ENCODE data around the gene IL20RA. TPM values are rescaled to one million over a fixed set of nuclear protein-coding genes. Genes with fewer than 3 reads are reported as not detected.

The IL20RA gene
- total and polyA plus RNA-seq, 4 donors: 0.39 TPM; not detected in 3

DNA sequence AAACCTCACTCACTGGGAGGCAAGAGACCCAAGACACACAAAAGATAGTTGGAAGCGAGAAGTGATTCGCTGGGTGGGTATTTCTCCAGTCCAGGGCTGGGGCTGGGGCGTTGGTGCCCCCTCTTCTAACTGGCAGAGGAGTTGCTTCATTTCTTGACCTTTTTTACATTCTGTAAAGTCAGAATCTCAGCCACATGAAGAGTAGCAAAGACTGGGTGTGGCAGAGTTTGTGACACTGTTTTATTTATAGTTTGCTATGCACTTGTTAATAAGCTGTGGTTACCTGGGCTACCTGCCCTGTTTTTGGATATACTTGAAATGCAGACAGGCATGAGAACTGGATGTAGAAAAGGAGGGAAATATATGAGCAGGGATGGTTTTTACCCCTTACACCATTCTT, 42.3 kb downstream of the IL20RA start:
- no peaks in the 10 kb centered on the region for H3K27me3 ChIP-seq (ENCODE audit: control insufficient read depth in 1 of 2, insufficient read depth in 2 of 2, low read length in 1 of 2)
- H3K36me3 ChIP-seq (ENCODE audit: control insufficient read depth in 1 of 2, insufficient read depth in 2 of 2, low read length in 1 of 2): no peaks in the 10 kb centered on the region
- no peak for ATAC-seq (ENCODE audit: low FRiP score)
- H3K27ac ChIP-seq (ENCODE audit: low read depth in 1 of 2, low read length in 2 of 2): no peak overlapping the region
- intact Hi-C loops (cut with DNase I): no loop called here
- 75 to 76% methylated on average over 3 of the region's 3 CpGs for WGBS, 2 donors
- no peak for DNase-seq
- no peaks in the 10 kb centered on the region for H3K9me3 ChIP-seq (ENCODE audit: control insufficient read depth, low read length)
- H3K4me3 ChIP-seq (ENCODE audit: low read length in 2 of 2): no peak overlapping the region
- H3K4me1 ChIP-seq (ENCODE audit: control insufficient read depth in 1 of 2, insufficient read depth in 2 of 2, low read length in 2 of 2): no peaks in the 10 kb centered on the region

DNA sequence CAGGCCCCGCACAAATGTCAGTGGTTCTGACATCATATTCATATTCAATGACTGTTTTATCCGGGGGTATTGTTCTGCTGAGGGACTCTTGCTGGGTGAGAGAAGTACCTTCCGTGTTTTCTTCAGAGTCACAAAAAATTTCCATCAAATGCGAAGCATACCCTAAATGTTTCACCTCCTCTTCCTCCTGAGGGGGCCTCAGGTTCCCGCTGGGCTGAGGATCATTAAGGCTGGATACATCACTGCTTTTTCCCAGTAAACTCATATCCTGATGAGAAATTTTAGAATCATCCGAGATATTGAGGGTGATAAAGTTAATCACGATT, 42.8 kb downstream of the IL20RA start:
- intact Hi-C loops (cut with DNase I): no loop called here
- ATAC-seq (ENCODE audit: low FRiP score): no peak

DNA sequence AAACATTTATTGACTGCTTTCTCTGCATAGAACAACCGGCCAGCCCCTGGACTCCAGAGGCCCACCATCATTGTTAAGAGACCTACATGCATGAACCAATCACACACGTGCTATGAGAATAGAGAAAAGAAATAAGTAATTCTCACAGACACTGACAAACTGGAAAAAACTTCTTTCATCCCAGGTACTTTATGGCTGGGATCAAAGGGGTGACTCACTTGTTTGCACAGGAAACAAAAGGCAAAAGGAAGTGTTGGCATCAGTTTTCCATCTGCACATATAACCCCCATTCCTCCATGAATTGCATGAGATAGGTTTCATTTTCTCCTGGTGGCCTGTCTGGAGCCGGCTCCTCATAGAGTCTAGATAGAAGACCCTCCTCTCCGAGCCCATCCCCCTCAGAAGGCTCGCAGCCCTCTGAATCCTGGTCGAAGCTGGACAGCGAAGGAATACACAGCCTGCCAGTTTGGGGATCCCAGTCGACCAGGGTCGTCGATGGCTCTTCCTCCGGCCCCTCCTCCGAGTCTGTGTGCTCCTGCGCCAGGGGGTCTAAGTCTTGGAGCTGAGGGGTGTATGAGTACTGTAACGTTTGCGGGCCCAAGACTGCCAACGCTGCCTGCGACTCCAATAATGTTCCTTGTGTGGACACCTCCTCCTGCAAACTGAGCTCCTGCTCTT, 43.3 kb downstream of the IL20RA start:
- WGBS, 2 donors: 31 to 37% methylated on average over 17 of the region's 17 CpGs
- no peak for ATAC-seq (ENCODE audit: low FRiP score)
- no peak overlapping the region for H3K27ac ChIP-seq (ENCODE audit: low read depth in 1 of 2, low read length in 2 of 2)
- intact Hi-C loops (cut with DNase I): no loop called here
- DNase-seq: no peak
- no peaks in the 10 kb centered on the region for H3K36me3 ChIP-seq (ENCODE audit: control insufficient read depth in 1 of 2, insufficient read depth in 2 of 2, low read length in 1 of 2)
- H3K4me1 ChIP-seq (ENCODE audit: control insufficient read depth in 1 of 2, insufficient read depth in 2 of 2, low read length in 2 of 2): no peaks in the 10 kb centered on the region
- peaks cover 1% of the 10 kb centered on the region for H3K9me3 ChIP-seq (ENCODE audit: control insufficient read depth, low read length)
- no peaks in the 10 kb centered on the region for H3K27me3 ChIP-seq (ENCODE audit: control insufficient read depth in 1 of 2, insufficient read depth in 2 of 2, low read length in 1 of 2)
- H3K4me3 ChIP-seq (ENCODE audit: low read length in 2 of 2): no peak overlapping the region

More for the DNA sequence above, 42.8 kb downstream of the IL20RA start:
- no peak for DNase-seq
- Histone ChIP-seq H3K9me3 (ENCODE audit: control insufficient read depth, low read length) (peaks cover 1% of the 10 kb centered on the region), H3K27me3 (ENCODE audit: control insufficient read depth in 1 of 2, insufficient read depth in 2 of 2, low read length in 1 of 2) (no peaks in the 10 kb centered on the region), H3K4me3 (ENCODE audit: low read length in 2 of 2) (no peak overlapping the region), H3K36me3 (ENCODE audit: control insufficient read depth in 1 of 2, insufficient read depth in 2 of 2, low read length in 1 of 2) (no peaks in the 10 kb centered on the region), H3K4me1 (ENCODE audit: control insufficient read depth in 1 of 2, insufficient read depth in 2 of 2, low read length in 2 of 2) (no peaks in the 10 kb centered on the region), H3K27ac (ENCODE audit: low read depth in 1 of 2, low read length in 2 of 2) (no peak overlapping the region)
- 44 to 46% methylated on average over 7 of the region's 7 CpGs for WGBS, 2 donors

DNA sequence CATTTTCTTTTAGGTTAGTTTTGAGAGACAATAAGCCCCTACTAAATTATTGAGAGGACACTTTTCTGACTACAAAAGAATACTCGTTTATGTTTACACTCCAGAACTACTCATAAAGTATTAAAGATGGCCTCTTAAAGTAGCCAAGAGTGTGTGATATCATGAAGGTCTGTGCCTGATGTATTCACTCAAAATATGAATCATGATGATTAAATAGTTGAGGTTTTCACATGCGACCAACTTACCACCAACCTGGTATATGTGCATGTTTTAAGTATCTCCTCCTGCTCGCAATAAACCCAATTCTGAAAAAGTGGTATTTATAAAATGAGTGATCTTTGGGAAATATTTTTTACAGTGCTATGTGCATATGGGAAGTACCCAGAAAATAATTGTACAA, 43.9 kb downstream of the IL20RA start:
- ATAC-seq (ENCODE audit: low FRiP score): no peak
- Histone ChIP-seq H3K36me3 (ENCODE audit: control insufficient read depth in 1 of 2, insufficient read depth in 2 of 2, low read length in 1 of 2) (no peaks in the 10 kb centered on the region), H3K4me3 (ENCODE audit: low read length in 2 of 2) (no peak overlapping the region), H3K4me1 (ENCODE audit: control insufficient read depth in 1 of 2, insufficient read depth in 2 of 2, low read length in 2 of 2) (no peaks in the 10 kb centered on the region), H3K27ac (ENCODE audit: low read depth in 1 of 2, low read length in 2 of 2) (no peak overlapping the region), H3K27me3 (ENCODE audit: control insufficient read depth in 1 of 2, insufficient read depth in 2 of 2, low read length in 1 of 2) (no peaks in the 10 kb centered on the region), H3K9me3 (ENCODE audit: control insufficient read depth, low read length) (peaks cover 1% of the 10 kb centered on the region)
- WGBS, 2 donors: 58 to 60% methylated on average over 3 of the region's 3 CpGs
- DNase-seq: no peak
- intact Hi-C loops (cut with DNase I): no loop called here

DNA sequence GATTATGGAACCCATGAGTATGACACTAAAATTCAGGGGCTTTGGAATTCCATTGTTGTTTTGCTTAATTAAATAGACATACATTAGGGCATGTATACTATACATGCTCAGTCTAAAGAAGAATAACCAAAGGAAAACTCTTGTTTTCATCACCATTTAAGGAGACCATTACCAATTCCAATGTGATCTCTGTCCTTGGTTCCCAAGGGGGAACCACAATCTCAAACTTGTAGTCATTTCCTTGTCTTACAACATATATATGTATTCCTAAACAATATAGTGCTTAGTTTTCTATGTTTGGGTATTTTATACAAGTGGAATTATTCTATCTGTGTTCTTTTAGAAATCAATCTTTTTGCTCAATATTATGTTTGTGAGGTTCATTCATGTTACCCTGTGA, 49.2 kb downstream of the IL20RA start:
- ATAC-seq (ENCODE audit: low FRiP score) (no peak), DNase-seq (no peak)
- no peak overlapping the region for H3K27ac ChIP-seq (ENCODE audit: low read depth in 1 of 2, low read length in 2 of 2)
- no peaks in the 10 kb centered on the region for H3K36me3 ChIP-seq (ENCODE audit: control insufficient read depth in 1 of 2, insufficient read depth in 2 of 2, low read length in 1 of 2)
- H3K27me3 ChIP-seq (ENCODE audit: control insufficient read depth in 1 of 2, insufficient read depth in 2 of 2, low read length in 1 of 2): peaks cover 0 to 1% of the 10 kb centered on the region in 2 donors
- H3K9me3 ChIP-seq (ENCODE audit: control insufficient read depth, low read length): peaks cover 1% of the 10 kb centered on the region
- H3K4me3 ChIP-seq (ENCODE audit: low read length in 2 of 2): no peak overlapping the region
- H3K4me1 ChIP-seq (ENCODE audit: control insufficient read depth in 1 of 2, insufficient read depth in 2 of 2, low read length in 2 of 2): no peaks in the 10 kb centered on the region
- intact Hi-C loops (cut with DNase I): no loop called here

DNA sequence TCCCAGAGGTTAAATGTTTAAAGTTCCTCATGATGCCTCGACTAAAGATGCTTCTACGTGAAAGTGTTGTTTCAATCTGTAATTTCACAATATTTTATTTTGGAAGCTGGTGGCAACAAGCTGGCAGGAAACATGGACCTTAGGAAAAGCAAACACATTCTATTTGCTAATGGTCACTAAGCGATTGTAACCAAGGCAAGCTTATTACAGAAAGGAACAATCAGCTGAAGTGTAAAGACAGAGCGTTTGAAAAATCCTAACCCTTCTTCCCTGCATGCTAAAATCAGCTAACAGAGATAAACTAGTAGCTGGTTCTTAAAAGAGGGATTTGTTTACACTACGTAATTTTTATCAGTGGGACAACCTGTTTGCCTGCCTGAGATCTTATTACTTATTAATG, 50.0 kb downstream of the IL20RA start:
- WGBS, 2 donors: 72 to 73% methylated on average over 5 of the region's 5 CpGs
- peaks cover 1% of the 10 kb centered on the region for H3K9me3 ChIP-seq (ENCODE audit: control insufficient read depth, low read length)
- H3K36me3 ChIP-seq (ENCODE audit: control insufficient read depth in 1 of 2, insufficient read depth in 2 of 2, low read length in 1 of 2): no peaks in the 10 kb centered on the region
- no peak for DNase-seq
- intact Hi-C loops (cut with DNase I): no loop called here
- ATAC-seq (ENCODE audit: low FRiP score): no peak
- H3K4me1 ChIP-seq (ENCODE audit: control insufficient read depth in 1 of 2, insufficient read depth in 2 of 2, low read length in 2 of 2): no peaks in the 10 kb centered on the region
- no peak overlapping the region for H3K4me3 ChIP-seq (ENCODE audit: low read length in 2 of 2)
- H3K27ac ChIP-seq (ENCODE audit: low read depth in 1 of 2, low read length in 2 of 2): no peak overlapping the region
- peaks cover 0 to 1% of the 10 kb centered on the region in 2 donors for H3K27me3 ChIP-seq (ENCODE audit: control insufficient read depth in 1 of 2, insufficient read depth in 2 of 2, low read length in 1 of 2)

DNA sequence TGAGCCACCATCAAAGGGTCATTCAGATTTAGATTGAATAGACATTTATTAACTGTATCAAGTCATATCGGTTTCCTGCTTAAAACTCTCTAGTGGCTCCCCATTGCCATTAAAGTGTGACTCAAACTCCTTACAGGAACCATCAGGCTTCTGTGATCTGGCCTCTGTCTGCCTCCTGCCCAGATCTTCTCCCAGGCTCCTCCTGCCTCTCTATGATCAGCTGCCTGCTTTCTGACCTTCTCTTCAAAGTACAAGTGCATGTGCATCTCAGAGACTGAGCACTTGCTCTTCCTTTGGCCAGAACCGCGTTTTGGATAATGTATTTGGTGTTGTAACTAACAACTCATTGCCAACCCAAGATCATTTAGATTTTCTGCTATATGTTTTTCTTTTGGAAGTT, 52.7 kb downstream of the IL20RA start:
- no peak for DNase-seq
- no peak for ATAC-seq (ENCODE audit: low FRiP score)
- Histone ChIP-seq H3K9me3 (ENCODE audit: control insufficient read depth, low read length) (peaks cover 1% of the 10 kb centered on the region), H3K27me3 (ENCODE audit: control insufficient read depth in 1 of 2, insufficient read depth in 2 of 2, low read length in 1 of 2) (peaks cover 0 to 1% of the 10 kb centered on the region in 2 donors), H3K4me1 (ENCODE audit: control insufficient read depth in 1 of 2, insufficient read depth in 2 of 2, low read length in 2 of 2) (no peaks in the 10 kb centered on the region), H3K27ac (ENCODE audit: low read depth in 1 of 2, low read length in 2 of 2) (no peak overlapping the region), H3K4me3 (ENCODE audit: low read length in 2 of 2) (no peak overlapping the region), H3K36me3 (ENCODE audit: control insufficient read depth in 1 of 2, insufficient read depth in 2 of 2, low read length in 1 of 2) (no peaks in the 10 kb centered on the region)
- WGBS, 2 donors: 53 to 59% methylated on average over 3 of the region's 3 CpGs
- intact Hi-C loops (cut with DNase I): no loop called here

DNA sequence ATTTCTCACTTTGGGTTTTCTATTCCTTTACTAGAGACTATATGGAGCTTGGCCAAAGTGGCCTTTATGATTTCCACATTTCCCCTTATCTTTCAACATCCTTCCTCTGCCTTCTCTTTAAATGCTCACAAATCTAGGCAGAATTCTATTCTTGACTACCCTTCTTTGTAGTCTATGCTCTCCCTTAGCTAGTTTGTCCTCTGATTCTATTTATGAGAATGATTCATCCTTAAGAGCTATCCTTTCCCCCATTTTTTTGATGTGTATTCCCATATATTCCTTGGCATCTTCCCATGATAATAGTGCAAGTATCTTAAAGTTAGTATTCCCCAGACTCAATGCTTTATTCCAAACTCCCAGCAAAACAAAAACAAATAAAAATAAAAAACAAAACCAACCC, 53.1 kb downstream of the IL20RA start:
- Histone ChIP-seq H3K4me3 (ENCODE audit: low read length in 2 of 2) (no peak overlapping the region), H3K36me3 (ENCODE audit: control insufficient read depth in 1 of 2, insufficient read depth in 2 of 2, low read length in 1 of 2) (no peaks in the 10 kb centered on the region), H3K27me3 (ENCODE audit: control insufficient read depth in 1 of 2, insufficient read depth in 2 of 2, low read length in 1 of 2) (peaks cover 0 to 1% of the 10 kb centered on the region in 2 donors), H3K27ac (ENCODE audit: low read depth in 1 of 2, low read length in 2 of 2) (no peak overlapping the region), H3K4me1 (ENCODE audit: control insufficient read depth in 1 of 2, insufficient read depth in 2 of 2, low read length in 2 of 2) (no peaks in the 10 kb centered on the region), H3K9me3 (ENCODE audit: control insufficient read depth, low read length) (no peaks in the 10 kb centered on the region)
- intact Hi-C loops (cut with DNase I): no loop called here
- ATAC-seq (ENCODE audit: low FRiP score) (no peak), DNase-seq (no peak)

DNA sequence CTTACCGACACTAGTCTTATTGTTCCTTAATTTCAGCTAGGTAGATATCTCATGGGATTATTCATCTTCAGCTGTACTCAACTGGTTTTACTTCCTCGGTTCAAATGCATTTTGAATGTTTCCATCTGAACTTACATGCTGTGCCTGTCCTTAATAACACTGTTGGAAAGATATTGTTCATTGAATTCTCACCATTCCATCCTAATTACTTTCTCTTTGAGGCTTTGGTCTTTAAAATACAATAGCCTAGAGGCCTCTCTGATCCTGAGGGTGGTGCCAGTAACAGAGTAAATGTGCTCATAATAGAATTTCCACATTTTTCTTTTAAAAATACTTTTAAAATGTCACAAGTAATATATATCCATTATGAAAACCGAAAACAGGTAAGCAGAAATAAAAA, 54.0 kb downstream of the IL20RA start:
- ATAC-seq (ENCODE audit: low FRiP score) (no peak), DNase-seq (no peak)
- Histone ChIP-seq H3K27me3 (ENCODE audit: control insufficient read depth in 1 of 2, insufficient read depth in 2 of 2, low read length in 1 of 2) (peaks cover 0 to 1% of the 10 kb centered on the region in 2 donors), H3K4me3 (ENCODE audit: low read length in 2 of 2) (no peak overlapping the region), H3K4me1 (ENCODE audit: control insufficient read depth in 1 of 2, insufficient read depth in 2 of 2, low read length in 2 of 2) (no peaks in the 10 kb centered on the region), H3K36me3 (ENCODE audit: control insufficient read depth in 1 of 2, insufficient read depth in 2 of 2, low read length in 1 of 2) (no peaks in the 10 kb centered on the region), H3K9me3 (ENCODE audit: control insufficient read depth, low read length) (no peaks in the 10 kb centered on the region), H3K27ac (ENCODE audit: low read depth in 1 of 2, low read length in 2 of 2) (no peak overlapping the region)
- intact Hi-C loops (cut with DNase I): no loop called here
- WGBS, 2 donors: 86 to 93% methylated on average over 3 of the region's 3 CpGs
